Islet of Langerhans (tissue), 1 donor: ENCODE measurements around the gene AAR2.

Source experiments
- FAIRE-seq: peaks from one replicate; lab custom pipeline; 2011; peaks lifted over from hg19 to GRCh38; lab: Jason Lieb, UNC

Gene AAR2

GRCh38 chr20:36235892-36236785 is at the start of gene AAR2:
TSS of gene AAR2 (plus strand) at chr20:36236478. CDS start at chr20:36239869, 3,391 bp downstream.
- no peak for FAIRE-seq

- no peak for FAIRE-seq
Measured at GRCh38 chr20:36193977-36194712, 42.1 kb upstream of the AAR2 start.

- no peak for FAIRE-seq
Measured at GRCh38 chr20:36196676-36197075, 39.6 kb upstream of the AAR2 start.

- FAIRE-seq: no peak
Measured at GRCh38 chr20:36197271-36197670, 39.0 kb upstream of the AAR2 start.

GRCh38 chr20:36199345-36200257 is 36.7 kb upstream of the AAR2 start:
- peak; percentile 75 for FAIRE-seq

- FAIRE-seq: no peak
Measured at GRCh38 chr20:36200451-36200850, 35.8 kb upstream of the AAR2 start.

GRCh38 chr20:36201198-36201597 is 35.1 kb upstream of the AAR2 start:
- no peak for FAIRE-seq

GRCh38 chr20:36202891-36203338 is 33.4 kb upstream of the AAR2 start:
- no peak for FAIRE-seq

- FAIRE-seq: no peak
Measured at GRCh38 chr20:36203861-36204260, 32.4 kb upstream of the AAR2 start.

GRCh38 chr20:36205026-36205425 is 31.3 kb upstream of the AAR2 start:
- FAIRE-seq: no peak

- FAIRE-seq: no peak
Measured at GRCh38 chr20:36206068-36206467, 30.2 kb upstream of the AAR2 start.

- FAIRE-seq: no peak
Measured at GRCh38 chr20:36206641-36207040, 29.6 kb upstream of the AAR2 start.

GRCh38 chr20:36207602-36208001 is 28.7 kb upstream of the AAR2 start:
- FAIRE-seq: no peak

GRCh38 chr20:36208257-36208656 is 28.0 kb upstream of the AAR2 start:
- no peak for FAIRE-seq

GRCh38 chr20:36210436-36211021 is 25.7 kb upstream of the AAR2 start:
- no peak for FAIRE-seq

GRCh38 chr20:36213362-36213761 is 22.9 kb upstream of the AAR2 start:
- FAIRE-seq: no peak

- no peak for FAIRE-seq
Measured at GRCh38 chr20:36214684-36215256, 21.5 kb upstream of the AAR2 start.

- no peak for FAIRE-seq
Measured at GRCh38 chr20:36215778-36216177, 20.5 kb upstream of the AAR2 start.

GRCh38 chr20:36216314-36217025 is 19.8 kb upstream of the AAR2 start:
- no peak for FAIRE-seq

GRCh38 chr20:36217226-36217625 is 19.1 kb upstream of the AAR2 start:
- FAIRE-seq: no peak
